ENCODE data around the gene ZMIZ2.
"Not testable (repeated sequence)": the region's sequence is repeated elsewhere in the genome, so short reads cannot be mapped to it uniquely, and the experiment has no call there.

Gene ZMIZ2

GRCh38 chr7:44803828-44804519 is 55.3 kb downstream of the ZMIZ2 start:
- not testable (repeated sequence) for H2AK5ac ChIP-seq (ENCODE audit: low read length); H2BK120ac ChIP-seq (ENCODE audit: insufficient read depth, low read length, poor library complexity); H3K79me1 ChIP-seq (ENCODE audit: low read length); H4K91ac ChIP-seq (ENCODE audit: low read depth, low read length); H3K4me1 ChIP-seq (ENCODE audit: control insufficient read depth in 1 of 2, insufficient read depth in 2 of 2, low read length in 2 of 2); H2AFZ ChIP-seq (ENCODE audit: insufficient read depth, low read length, poor library complexity); H4K12ac ChIP-seq (ENCODE audit: low read depth, low read length); H3K27ac ChIP-seq (ENCODE audit: low read depth, low read length); H4K8ac ChIP-seq (ENCODE audit: low read depth, low read length); H3K4me3 ChIP-seq (ENCODE audit: low read depth, low read length); H3K4ac ChIP-seq (ENCODE audit: low read depth, low read length); H3K18ac ChIP-seq (ENCODE audit: low read length); H3K27me3 ChIP-seq (ENCODE audit: insufficient read depth, low read length); H3K79me2 ChIP-seq (ENCODE audit: control insufficient read depth, insufficient read depth, low read length, poor library complexity); H3K9ac ChIP-seq (ENCODE audit: low read length); DNase-seq; H2BK12ac ChIP-seq (ENCODE audit: low read length); H2BK5ac ChIP-seq (ENCODE audit: low read depth, low read length, poor library complexity); H3K9me3 ChIP-seq (ENCODE audit: insufficient read depth, low read depth, low read length); H3K4me2 ChIP-seq (ENCODE audit: low read length); H3K14ac ChIP-seq (ENCODE audit: low read length); H3K23ac ChIP-seq (ENCODE audit: low read length)
- peaks cover 32 to 42% of the 10 kb centered on the region in 2 experiments for H3K36me3 ChIP-seq (ENCODE audit: control insufficient read depth in 1 of 2, insufficient read depth in 2 of 2, low read length in 2 of 2)
- no CpG with 5 or more reads among the region's 10 CpGs for WGBS (ENCODE audit: extremely low coverage, insufficient coverage, insufficient read length)

GRCh38 chr7:44805950-44806349 is 57.3 kb downstream of the ZMIZ2 start:
- no CpG with 5 or more reads among the region's 5 CpGs for WGBS (ENCODE audit: extremely low coverage, insufficient coverage, insufficient read length)
- H3K14ac ChIP-seq (ENCODE audit: low read length) = no peak overlapping the region
- peaks cover 0 to 2% of the 10 kb centered on the region in 2 experiments for H3K4me1 ChIP-seq (ENCODE audit: control insufficient read depth in 1 of 2, insufficient read depth in 2 of 2, low read length in 2 of 2)
- DNase-seq = no peak
- no peak overlapping the region for H2AK5ac ChIP-seq (ENCODE audit: low read length)
- H4K12ac ChIP-seq (ENCODE audit: low read depth, low read length) = no peak overlapping the region
- no peak overlapping the region for H2BK120ac ChIP-seq (ENCODE audit: insufficient read depth, low read length, poor library complexity)
- H3K4me2 ChIP-seq (ENCODE audit: low read length) = no peak overlapping the region
- no peak overlapping the region for H3K9ac ChIP-seq (ENCODE audit: low read length)
- H2BK12ac ChIP-seq (ENCODE audit: low read length) = no peak overlapping the region
- H3K4ac ChIP-seq (ENCODE audit: low read depth, low read length) = no peak overlapping the region
- H2BK5ac ChIP-seq (ENCODE audit: low read depth, low read length, poor library complexity) = no peak overlapping the region
- no peak overlapping the region for H3K4me3 ChIP-seq (ENCODE audit: low read depth, low read length)
- peaks cover 20 to 28% of the 10 kb centered on the region in 2 experiments for H3K36me3 ChIP-seq (ENCODE audit: control insufficient read depth in 1 of 2, insufficient read depth in 2 of 2, low read length in 2 of 2)
- no peak overlapping the region for H4K8ac ChIP-seq (ENCODE audit: low read depth, low read length)
- H3K79me1 ChIP-seq (ENCODE audit: low read length) = no peaks in the 10 kb centered on the region
- no peaks in the 10 kb centered on the region for H3K27me3 ChIP-seq (ENCODE audit: insufficient read depth, low read length)
- H3K27ac ChIP-seq (ENCODE audit: low read depth, low read length) = no peak overlapping the region
- no peak overlapping the region for H2AFZ ChIP-seq (ENCODE audit: insufficient read depth, low read length, poor library complexity)
- no peaks in the 10 kb centered on the region for H3K9me3 ChIP-seq (ENCODE audit: insufficient read depth, low read depth, low read length)
- H3K79me2 ChIP-seq (ENCODE audit: control insufficient read depth, insufficient read depth, low read length, poor library complexity) = no peaks in the 10 kb centered on the region
- H4K91ac ChIP-seq (ENCODE audit: low read depth, low read length) = no peak overlapping the region
- no peak overlapping the region for H3K23ac ChIP-seq (ENCODE audit: low read length)
- no peak overlapping the region for H3K18ac ChIP-seq (ENCODE audit: low read length)

GRCh38 chr7:44808914-44809393 is 60.3 kb downstream of the ZMIZ2 start:
- Histone ChIP-seq H3K79me2 (ENCODE audit: control insufficient read depth, insufficient read depth, low read length, poor library complexity) (no peaks in the 10 kb centered on the region), H3K4me1 (ENCODE audit: control insufficient read depth in 1 of 2, insufficient read depth in 2 of 2, low read length in 2 of 2) (no peaks in the 10 kb centered on the region), H4K8ac (ENCODE audit: low read depth, low read length) (no peak overlapping the region), H3K4me3 (ENCODE audit: low read depth, low read length) (no peak overlapping the region), H4K12ac (ENCODE audit: low read depth, low read length) (no peak overlapping the region), H2BK120ac (ENCODE audit: insufficient read depth, low read length, poor library complexity) (no peak overlapping the region), H3K36me3 (ENCODE audit: control insufficient read depth in 1 of 2, insufficient read depth in 2 of 2, low read length in 2 of 2) (peaks cover 4 to 5% of the 10 kb centered on the region in 2 experiments), H3K79me1 (ENCODE audit: low read length) (no peaks in the 10 kb centered on the region), H3K9ac (ENCODE audit: low read length) (no peak overlapping the region), H3K27me3 (ENCODE audit: insufficient read depth, low read length) (no peaks in the 10 kb centered on the region), H3K14ac (ENCODE audit: low read length) (no peak overlapping the region), H2BK5ac (ENCODE audit: low read depth, low read length, poor library complexity) (no peak overlapping the region), H3K27ac (ENCODE audit: low read depth, low read length) (no peak overlapping the region), H3K4me2 (ENCODE audit: low read length) (no peak overlapping the region), H2AFZ (ENCODE audit: insufficient read depth, low read length, poor library complexity) (no peak overlapping the region), H2AK5ac (ENCODE audit: low read length) (no peak overlapping the region), H3K4ac (ENCODE audit: low read depth, low read length) (no peak overlapping the region), H2BK12ac (ENCODE audit: low read length) (no peak overlapping the region), H3K18ac (ENCODE audit: low read length) (no peak overlapping the region), H4K91ac (ENCODE audit: low read depth, low read length) (no peak overlapping the region), H3K23ac (ENCODE audit: low read length) (no peak overlapping the region), H3K9me3 (ENCODE audit: insufficient read depth, low read depth, low read length) (no peaks in the 10 kb centered on the region)
- DNase-seq = no peak
- WGBS (ENCODE audit: extremely low coverage, insufficient coverage, insufficient read length) = no CpG with 5 or more reads among the region's 4 CpGs

- Histone ChIP-seq H2AK5ac (ENCODE audit: low read length) (no peak overlapping the region), H3K79me2 (ENCODE audit: control insufficient read depth, insufficient read depth, low read length, poor library complexity) (no peaks in the 10 kb centered on the region), H3K36me3 (ENCODE audit: control insufficient read depth in 1 of 2, insufficient read depth in 2 of 2, low read length in 2 of 2) (no peaks in the 10 kb centered on the region), H3K27me3 (ENCODE audit: insufficient read depth, low read length) (no peaks in the 10 kb centered on the region), H4K91ac (ENCODE audit: low read depth, low read length) (no peak overlapping the region), H2BK120ac (ENCODE audit: insufficient read depth, low read length, poor library complexity) (no peak overlapping the region), H3K4me3 (ENCODE audit: low read depth, low read length) (no peak overlapping the region), H3K79me1 (ENCODE audit: low read length) (no peaks in the 10 kb centered on the region), H2AFZ (ENCODE audit: insufficient read depth, low read length, poor library complexity) (no peak overlapping the region), H3K14ac (ENCODE audit: low read length) (no peak overlapping the region), H3K18ac (ENCODE audit: low read length) (no peak overlapping the region), H3K4me2 (ENCODE audit: low read length) (no peak overlapping the region), H2BK5ac (ENCODE audit: low read depth, low read length, poor library complexity) (no peak overlapping the region), H3K23ac (ENCODE audit: low read length) (no peak overlapping the region), H4K12ac (ENCODE audit: low read depth, low read length) (no peak overlapping the region), H4K8ac (ENCODE audit: low read depth, low read length) (no peak overlapping the region), H3K9ac (ENCODE audit: low read length) (no peak overlapping the region), H3K4me1 (ENCODE audit: control insufficient read depth in 1 of 2, insufficient read depth in 2 of 2, low read length in 2 of 2) (no peaks in the 10 kb centered on the region), H3K4ac (ENCODE audit: low read depth, low read length) (no peak overlapping the region), H2BK12ac (ENCODE audit: low read length) (no peak overlapping the region), H3K9me3 (ENCODE audit: insufficient read depth, low read depth, low read length) (no peaks in the 10 kb centered on the region), H3K27ac (ENCODE audit: low read depth, low read length) (no peak overlapping the region)
- DNase-seq = peak; percentile 68 to 79
Observed at GRCh38 chr7:44811093-44811492, 62.4 kb downstream of the ZMIZ2 start.
